Measurements from ENCODE around the gene SLC36A3.
"Not testable (repeated sequence)": the region's sequence is repeated elsewhere in the genome, so short reads cannot be mapped to it uniquely, and the experiment has no call there.

The SLC36A3 gene

GRCh38 chr5:151258816-151259215 is 44.8 kb downstream of the SLC36A3 start:
- POLR2A ChIA-PET (ENCODE audit: low non-redundant PET): no interaction called here
- TF ChIP-seq CTCF (conservative IDR thresholded peaks at IDR 0.05; ENCODE audit: low read depth): no peak
- peak overlapping the region; percentile 83 for H3K27ac ChIP-seq
- no peak for DNase-seq (ENCODE audit: low spot score)
- CTCF ChIA-PET: interaction anchor here (0.6 kb wide), 1 partner anchor 32 kb away, joined by 10 read pairs; no protein-coding TSS in a partner anchor

DNA sequence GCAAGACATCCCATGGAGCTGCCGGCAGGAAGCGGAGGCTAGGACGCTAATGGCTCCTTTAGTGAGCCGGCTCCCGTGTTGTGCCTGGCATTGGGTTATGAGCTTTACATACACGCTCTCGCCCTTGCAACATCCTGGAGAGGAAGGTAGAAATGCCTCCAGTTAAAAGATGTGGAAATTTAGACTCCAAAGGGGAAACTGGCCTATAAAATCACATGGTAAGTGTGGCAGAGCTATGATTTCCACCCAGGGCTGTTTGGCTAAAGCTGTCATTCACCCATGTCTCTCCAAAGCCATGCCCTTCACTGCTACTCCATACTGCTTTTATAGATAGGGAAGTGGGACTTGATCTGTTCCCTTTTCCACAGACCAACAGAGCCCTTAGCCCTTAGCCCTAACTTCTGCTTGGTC is 45.4 kb downstream of the SLC36A3 start:
- peak overlapping the region; percentile 83 for H3K27ac ChIP-seq
- ChIA-PET CTCF (interaction anchor here (0.6 kb wide), 1 partner anchor 32 kb away, joined by 10 read pairs; no protein-coding TSS in a partner anchor), POLR2A (ENCODE audit: low non-redundant PET) (no interaction called here)
- DNase-seq (ENCODE audit: low spot score): no peak
- no peak for TF ChIP-seq CTCF (conservative IDR thresholded peaks at IDR 0.05; ENCODE audit: low read depth)

DNA sequence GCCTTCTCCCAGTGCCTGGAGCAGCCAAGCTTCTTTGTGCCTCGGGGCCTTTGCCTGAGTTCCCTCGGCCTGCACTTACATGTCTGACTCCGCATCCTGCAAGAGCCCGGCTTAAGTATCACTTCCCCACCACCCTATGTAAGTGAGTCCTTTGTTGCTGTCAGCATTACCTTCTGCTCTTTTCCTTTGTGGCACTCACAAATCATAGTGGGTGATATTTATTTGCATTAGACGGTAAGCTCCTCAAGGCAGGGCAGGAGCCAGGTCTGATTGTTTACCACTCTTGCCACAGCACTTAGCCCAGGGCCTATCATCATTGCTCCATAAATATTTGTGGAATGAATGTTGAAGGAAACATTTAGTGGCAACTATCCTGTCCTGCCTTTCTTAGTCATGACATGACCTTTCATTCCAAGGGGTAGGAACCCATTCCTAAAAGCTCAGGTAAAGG is 45.8 kb downstream of the SLC36A3 start:
- peak; percentile 95 for DNase-seq (ENCODE audit: low spot score)
- POLR2A ChIA-PET (ENCODE audit: low non-redundant PET): no interaction called here
- H3K27ac ChIP-seq: peak overlapping the region; percentile 83
- no peak for TF ChIP-seq CTCF (conservative IDR thresholded peaks at IDR 0.05; ENCODE audit: low read depth)
- CTCF ChIA-PET: no interaction called here

DNA sequence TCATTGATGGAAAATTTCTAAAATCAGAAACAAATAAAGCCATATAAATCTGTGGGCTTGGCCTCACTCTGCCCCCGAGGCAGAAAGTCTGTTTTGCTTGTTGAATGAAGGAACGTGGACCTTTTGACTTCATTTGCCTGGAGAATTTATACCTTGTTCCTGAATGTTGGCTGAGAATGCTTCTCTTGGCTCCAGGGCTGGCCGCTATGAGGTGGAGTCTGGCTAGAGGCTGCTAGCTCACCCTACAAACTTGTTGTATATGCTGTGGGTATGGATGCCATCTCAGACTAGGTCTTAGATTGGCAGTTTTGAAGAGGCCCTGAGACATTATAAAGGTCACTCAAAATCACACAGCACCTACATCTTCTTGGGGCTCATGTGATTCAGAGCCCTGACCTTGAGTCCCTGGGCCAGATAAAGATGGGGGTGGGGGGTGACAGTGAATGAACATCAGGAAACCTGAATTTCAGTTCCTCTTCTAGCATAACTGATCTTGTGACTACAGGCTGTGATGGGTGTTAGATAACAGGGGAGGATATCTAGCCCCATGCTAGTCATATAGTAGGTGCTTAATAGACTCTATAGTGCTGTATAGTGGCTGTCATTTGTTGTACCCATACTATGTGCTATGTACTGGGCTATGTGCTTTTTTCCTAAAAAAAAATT is 47.8 kb downstream of the SLC36A3 start:
- no peak for TF ChIP-seq CTCF (conservative IDR thresholded peaks at IDR 0.05; ENCODE audit: low read depth)
- ChIA-PET CTCF (no interaction called here), POLR2A (ENCODE audit: low non-redundant PET) (no interaction called here)
- no peak overlapping the region for H3K27ac ChIP-seq
- DNase-seq (ENCODE audit: low spot score): no peak

GRCh38 chr5:151254990-151255389 is 48.6 kb downstream of the SLC36A3 start:
- peak overlapping the region; percentile 73 for H3K27ac ChIP-seq
- POLR2A ChIA-PET (ENCODE audit: low non-redundant PET); CTCF ChIA-PET; DNase-seq (ENCODE audit: low spot score): not testable (repeated sequence)

DNA sequence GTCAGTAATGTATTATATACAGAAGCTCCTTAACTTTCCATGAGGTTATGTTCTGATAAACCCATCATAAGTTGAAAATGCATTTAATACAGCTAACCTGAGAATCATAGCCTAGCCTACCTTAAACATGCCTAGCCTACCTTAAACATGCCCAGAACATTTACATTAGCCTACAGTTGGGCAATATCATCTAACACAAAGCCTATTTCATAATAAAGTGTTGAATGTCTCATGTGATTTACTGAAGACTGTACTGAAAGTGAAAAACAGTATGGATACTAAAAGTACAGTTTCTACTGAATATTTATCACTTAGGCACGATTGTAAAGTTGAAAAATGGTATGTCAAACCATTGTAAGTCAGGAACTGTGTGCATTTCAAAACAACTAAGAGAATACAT is 49.0 kb downstream of the SLC36A3 start:
- H3K27ac ChIP-seq: peak overlapping the region; percentile 73
- DNase-seq (ENCODE audit: low spot score): no peak
- CTCF ChIA-PET: interaction anchor here (0.7 to 1.6 kb wide), 2 partner anchors 31 to 62 kb away, joined by 5 to 6 read pairs; partner anchors contain the start of gene CCDC69
- POLR2A ChIA-PET (ENCODE audit: low non-redundant PET): no interaction called here
- no peak for TF ChIP-seq CTCF (conservative IDR thresholded peaks at IDR 0.05; ENCODE audit: low read depth)

DNA sequence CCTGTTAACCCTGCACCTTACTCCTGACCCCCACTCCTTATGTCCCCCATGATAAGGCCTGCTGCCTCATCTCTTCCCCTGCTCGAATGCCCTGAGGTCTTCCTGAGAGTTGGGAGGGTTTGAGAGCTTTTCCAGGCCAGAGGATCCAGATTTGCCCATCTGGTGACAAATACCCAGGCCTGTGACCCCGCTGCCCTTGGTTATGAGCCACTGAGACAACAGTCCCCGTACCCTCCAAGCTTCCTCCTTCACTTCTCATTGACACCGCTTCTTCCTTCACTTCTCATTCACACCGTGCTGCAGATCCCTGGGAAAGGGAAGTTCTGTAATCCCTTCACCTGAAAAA is 50.0 kb downstream of the SLC36A3 start:
- CTCF ChIA-PET: interaction anchor here (0.7 to 1.6 kb wide), 2 partner anchors 63 to 449 kb away, joined by 4 to 5 read pairs; no protein-coding TSS in a partner anchor
- POLR2A ChIA-PET (ENCODE audit: low non-redundant PET): interaction anchor here (1.9 kb wide), 1 partner anchor 10 kb away, joined by 6 read pairs; no protein-coding TSS in a partner anchor
- DNase-seq (ENCODE audit: low spot score): no peak
- TF ChIP-seq CTCF (conservative IDR thresholded peaks at IDR 0.05; ENCODE audit: low read depth): no peak
- peak overlapping the region; percentile 73 for H3K27ac ChIP-seq

All from RWPE1 (cell line).